ENCODE data around the gene PLCE1.
"Not testable (repeated sequence)": the region's sequence is repeated elsewhere in the genome, so short reads cannot be mapped to it uniquely, and the experiment has no call there.

PLCE1 gene

DNA sequence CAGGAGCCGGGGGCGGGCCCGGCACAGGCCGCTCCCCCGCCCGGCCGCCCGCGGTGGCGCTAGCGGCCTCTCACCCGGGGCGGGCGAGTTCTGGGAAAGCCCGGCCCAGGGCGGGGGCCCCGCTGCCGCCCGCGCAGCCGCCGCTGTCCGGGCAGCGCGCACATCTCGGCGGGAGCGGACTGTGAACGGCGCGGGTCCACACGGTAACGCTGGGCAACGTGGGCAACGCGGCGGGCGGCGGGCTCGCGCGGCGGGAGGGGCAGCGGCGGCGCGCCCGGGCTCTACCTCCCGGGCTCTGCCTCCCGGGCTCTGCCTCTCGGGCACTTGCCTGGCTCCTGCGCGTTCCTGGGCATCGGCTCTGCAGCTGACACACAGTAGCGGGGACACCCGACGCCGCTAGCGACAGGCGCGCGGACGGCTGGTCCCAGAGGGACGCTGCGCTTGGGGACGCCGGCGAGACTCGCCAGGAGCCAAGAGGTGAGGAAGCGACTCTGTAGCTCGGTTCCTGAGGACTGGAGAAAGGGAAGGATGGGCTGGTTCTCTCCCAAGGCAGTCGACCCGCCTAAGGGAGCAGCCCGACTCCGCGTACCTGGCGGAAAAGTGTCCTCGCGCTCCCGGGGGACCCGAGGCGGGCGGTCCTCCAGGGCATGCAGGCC is at the start of gene PLCE1:
Gene PLCE1, plus strand, starts transcription at position 150 of the 656 bp plus-strand sequence. CDS start 37,116 bp downstream, outside the sequence.
- no peak for DNase-seq

GRCh38 chr10:93945819-93946218 is 47.9 kb upstream of the PLCE1 start:
- no peak for DNase-seq

DNA sequence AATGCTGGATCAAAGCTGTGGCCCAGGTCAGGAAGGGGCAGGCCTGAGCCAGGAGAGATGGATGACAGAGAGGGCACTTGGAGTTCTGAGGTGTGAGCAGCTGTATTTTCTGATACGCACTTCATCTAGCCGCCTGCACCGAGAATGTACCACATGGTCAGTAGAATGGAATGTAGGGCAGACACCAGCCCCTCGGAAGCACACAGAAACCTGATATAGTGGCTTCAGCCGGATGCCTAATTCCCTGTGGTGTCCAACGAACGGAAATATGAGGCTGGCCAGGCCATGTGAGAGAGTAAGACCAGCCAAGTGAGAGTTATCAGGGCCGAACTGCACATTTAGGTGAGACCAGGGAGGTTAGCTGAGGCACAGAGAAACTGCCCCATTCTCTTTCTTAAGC is 46.7 kb upstream of the PLCE1 start:
- DNase-seq = no peak

- DNase-seq = no peak
Measured at GRCh38 chr10:93947524-93947923, 46.2 kb upstream of the PLCE1 start.

DNA sequence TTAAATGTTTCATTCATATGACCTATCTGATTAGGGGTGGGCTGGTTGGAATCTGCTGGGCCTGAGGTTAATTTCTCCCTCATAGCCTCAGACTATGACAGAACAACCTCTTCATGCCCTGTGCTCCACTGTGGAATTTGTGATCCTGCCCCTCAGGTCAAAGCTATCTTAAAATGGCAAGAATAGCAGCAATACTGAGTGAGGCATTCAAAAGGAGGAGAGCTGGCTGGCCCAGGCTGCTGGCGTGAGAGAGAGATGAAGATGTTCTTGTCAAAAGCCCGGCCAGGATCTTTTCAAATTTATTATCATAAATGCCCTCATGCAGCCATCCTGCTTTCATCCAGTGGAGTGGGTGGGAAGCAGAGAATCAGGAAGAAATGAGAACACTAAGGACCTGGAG is 41.8 kb upstream of the PLCE1 start:
- no peak for DNase-seq

GRCh38 chr10:93954299-93954698 is 39.4 kb upstream of the PLCE1 start:
- DNase-seq = no peak

DNA sequence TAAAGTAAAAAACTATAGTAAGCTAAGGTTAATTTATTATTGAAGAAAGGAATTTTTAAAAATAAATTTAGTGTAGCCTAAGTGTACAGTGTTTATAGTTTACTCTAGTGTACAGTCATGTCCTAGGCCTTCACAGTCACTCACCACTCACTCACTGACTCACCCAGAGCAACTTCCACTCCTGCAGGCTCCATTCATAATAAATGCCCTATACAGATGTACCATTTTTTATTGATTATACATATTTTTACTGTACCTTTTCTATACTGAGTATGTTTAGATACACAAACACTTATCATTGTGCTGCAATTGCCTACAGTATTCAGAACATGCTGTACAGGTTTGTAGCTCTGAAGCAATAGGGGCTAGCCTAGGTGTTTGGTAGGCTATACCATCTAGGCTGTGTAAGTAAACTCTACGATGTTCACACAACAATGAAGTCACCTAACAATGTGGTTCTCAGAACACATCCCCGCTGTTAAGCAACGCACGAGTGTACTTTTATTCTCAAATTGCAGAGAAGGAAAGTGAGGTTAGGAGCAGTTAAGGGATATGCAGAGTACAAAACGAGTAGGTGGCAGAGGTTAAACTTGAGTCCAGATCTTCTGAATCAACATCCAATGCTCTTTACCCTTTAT is 38.9 kb upstream of the PLCE1 start:
- DNase-seq = no peak

DNA sequence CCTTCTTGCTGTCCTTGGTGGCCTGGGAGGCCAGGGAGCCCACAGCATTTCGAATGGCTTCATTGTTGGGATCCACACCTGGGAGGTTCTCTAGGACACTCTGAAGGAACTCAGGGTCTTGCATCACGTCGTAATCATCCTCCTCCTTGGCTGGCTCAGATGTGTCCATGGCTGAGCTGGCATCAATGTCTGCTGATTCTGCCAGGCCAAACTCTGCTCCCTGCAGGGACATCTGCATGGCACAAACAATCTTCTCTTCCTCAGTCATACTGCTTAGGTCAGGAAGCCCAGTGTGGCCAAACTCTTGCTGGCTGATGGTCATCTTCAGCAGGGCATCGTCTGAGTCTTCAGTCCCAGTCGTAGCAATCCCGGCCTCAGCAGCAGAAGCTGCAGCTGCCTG is 34.9 kb upstream of the PLCE1 start:
- DNase-seq = no peak

DNA sequence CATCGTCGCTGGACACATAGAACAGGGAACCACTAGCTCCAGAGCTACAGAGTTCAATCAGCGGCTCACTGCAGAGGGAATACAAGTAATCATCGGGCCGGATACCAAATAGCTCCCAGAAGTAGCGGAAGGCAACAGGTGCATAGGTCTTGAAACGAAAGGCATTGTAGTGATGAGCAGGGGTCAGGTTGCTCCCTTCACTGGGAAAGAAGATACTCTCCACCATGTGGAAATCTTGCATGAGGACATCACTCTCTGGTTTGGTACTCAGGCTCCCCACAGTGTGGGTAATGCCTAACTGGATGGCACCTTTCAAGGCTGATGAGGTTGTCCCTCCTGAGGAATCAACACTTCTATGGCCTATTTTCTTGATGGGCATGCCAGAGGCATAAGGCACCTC is 32.7 kb upstream of the PLCE1 start:
- not testable (repeated sequence) for DNase-seq

DNA sequence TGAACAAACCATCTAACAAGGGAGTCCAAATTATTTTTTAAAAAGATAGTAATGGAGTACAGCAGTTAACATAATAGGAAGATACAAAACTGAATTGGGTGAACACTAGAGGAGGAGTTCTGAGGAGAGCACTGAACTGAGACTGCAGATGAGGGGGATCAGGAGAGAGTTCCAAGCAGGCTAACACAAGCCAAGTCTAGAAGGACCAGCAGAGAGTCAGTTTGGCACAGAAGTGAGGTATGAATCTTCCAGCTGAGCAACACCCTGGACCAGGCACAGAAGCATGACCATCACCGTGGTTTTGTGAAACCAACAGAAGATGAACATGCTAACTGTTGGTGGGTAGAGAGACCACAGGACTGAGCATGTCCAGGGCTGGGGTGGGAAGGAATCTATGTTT is 30.8 kb upstream of the PLCE1 start:
- no peak for DNase-seq

- DNase-seq = no peak
Measured at GRCh38 chr10:93963434-93963833, 30.3 kb upstream of the PLCE1 start.

- DNase-seq = no peak
Measured at GRCh38 chr10:93965911-93966310, 27.8 kb upstream of the PLCE1 start.

DNA sequence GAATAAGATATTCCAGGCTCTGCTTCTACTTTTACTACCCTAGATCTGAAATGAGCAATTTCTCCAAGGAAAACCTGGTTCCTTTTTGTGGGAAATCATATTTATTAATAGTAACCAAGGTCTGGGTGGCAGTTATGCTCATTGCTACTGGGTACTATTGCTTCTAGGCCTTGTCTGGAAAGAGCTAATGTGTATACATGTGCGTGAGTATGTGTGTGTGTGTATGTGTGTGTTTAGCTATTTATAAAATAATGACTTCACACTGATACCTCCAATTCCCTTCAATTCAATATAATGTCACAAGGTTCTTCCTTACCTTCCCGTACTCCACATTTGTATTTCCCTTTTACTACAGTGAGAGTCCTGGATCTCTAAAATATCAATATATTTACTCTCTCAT is 26.0 kb upstream of the PLCE1 start:
- DNase-seq = no peak

DNA sequence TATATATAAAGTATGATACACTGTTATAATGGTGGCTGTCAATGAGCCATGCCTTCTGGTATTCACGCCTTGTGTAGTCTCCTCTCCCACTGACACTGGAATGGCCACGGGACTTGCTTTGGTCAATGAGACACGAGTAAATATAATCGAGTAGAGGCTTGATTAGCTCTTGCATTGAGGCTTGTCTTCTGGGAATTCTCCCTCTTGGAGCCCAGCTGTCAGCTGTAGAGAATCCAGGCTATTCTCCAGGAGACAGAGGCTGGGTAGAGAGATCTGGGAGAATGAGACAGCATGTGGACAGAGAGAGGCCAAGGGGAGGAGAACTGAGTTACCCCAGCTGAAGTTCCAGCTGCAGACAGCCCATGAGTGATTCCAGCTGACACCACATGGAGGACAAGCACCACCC is 25.2 kb upstream of the PLCE1 start:
- no peak for DNase-seq

DNA sequence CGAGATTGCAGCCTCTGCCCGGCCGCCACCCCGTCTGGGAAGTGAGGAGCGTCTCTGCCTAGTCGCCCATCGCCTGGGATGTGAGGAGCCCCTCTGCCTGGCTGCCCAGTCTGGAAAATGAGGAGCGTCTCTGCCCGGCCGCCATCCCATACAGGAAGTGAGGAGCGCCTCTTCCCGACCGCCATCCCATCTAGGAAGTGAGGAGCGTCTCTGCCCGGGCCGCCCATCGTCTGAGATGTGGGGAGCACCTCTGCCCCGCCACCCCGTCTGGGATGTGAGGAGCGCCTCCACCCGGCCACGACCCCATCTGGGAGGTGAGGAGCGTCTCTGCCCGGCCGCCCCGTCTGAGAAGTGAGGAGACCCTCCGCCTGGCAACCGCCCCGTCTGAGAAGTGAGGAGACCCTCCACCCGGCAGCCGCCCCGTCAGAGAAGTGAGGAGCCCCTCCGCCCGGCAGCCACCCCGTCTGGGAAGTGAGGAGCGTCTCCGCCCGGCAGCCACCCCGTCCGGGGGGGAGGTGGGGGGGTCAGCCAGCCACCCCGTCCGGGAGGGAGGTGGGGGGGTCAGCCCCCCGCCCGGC is 23.2 kb upstream of the PLCE1 start:
- DNase-seq = not testable (repeated sequence)

GRCh38 chr10:93973748-93974445 is 19.8 kb upstream of the PLCE1 start:
- no peak for DNase-seq

DNA sequence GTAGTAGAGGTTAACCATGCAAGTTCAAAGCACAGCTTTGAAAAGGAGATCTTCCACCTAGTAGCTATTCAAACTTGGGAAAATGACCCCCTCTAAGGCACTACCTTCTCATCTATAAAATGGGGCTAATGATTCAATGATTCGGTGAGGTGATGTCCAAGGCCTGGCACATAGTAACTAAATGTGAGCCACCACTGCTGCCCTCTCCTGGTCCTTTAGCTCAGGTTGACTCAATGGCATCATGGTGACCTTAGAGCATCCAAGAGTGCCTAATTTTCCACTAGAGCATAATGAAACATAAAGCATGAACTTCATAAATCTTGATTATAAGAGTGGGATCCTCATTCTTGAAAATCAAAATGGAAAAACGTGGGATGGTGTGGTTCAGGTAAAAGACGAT is 16.3 kb upstream of the PLCE1 start:
- no peak for DNase-seq

DNA sequence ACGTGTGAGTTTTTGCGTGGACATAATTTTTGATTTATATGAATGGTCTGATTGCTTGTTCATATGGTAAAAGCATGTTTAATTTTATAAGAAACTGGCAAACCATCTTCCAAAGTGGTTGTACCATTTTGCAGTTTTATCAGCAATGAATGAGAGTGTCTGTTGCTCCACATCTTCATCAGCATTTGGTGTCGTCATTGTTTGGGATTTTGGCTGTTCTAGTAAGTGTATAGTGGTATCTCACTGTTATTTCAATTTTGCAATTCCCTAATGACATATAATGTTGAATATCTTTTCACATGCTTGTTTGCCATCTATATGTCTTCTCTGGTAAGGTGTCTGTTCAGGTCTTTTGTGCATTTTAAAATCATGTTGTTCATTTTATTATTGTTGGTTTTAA is 13.2 kb upstream of the PLCE1 start:
- DNase-seq = no peak

DNA sequence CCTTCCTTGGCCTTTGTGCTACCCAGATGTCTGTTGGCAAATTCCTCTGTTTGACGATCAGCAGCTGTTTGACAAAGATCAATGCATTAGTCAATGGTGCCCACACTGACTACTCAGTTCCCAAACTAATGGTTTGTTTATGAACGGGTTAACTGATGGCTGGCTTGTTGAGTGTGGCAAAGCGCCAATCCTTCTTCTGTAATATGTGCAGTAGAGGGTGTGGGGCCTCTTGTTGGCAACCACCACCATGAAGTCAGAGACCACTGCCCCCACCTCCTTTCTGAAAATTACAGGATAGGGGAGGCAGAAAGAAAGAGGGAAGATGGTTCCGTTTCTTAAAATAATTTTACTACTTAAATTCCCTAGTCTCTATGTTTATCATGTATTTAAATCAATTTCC is 2.6 kb upstream of the PLCE1 start:
- DNase-seq = no peak

- no peak for DNase-seq
Measured at GRCh38 chr10:93991596-93992284, 2.0 kb upstream of the PLCE1 start.

DNA sequence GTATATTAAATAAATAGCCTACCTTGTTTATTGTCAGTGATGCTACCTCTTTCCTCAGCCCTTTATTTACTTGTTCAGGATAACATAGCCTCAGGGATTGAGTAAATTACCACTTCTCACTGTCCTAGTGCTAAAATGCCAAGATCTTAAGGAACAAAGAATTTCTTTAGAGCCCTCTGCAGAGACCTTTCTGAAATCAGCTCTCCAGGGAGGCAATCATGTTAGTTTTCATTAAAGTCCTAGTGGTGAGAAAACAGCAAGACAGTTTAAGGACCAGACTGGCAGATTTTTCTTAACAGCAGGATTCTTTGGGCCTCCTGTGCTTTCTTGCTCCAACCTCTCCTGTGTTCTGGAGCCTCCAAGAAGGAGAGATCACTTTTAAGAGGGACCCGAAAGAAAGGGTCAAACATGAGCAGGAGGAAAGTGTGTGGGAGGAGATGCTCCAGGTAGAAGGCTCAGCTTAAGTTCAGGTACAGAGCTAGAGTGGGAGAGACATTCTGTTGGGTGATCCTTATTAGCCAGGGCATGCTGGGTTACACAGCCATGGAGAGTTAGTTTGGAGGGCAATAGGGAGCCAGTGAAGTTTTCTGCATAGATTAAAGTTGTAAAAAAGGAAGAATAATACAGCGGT is 1.2 kb upstream of the PLCE1 start:
- no peak for DNase-seq

DNA sequence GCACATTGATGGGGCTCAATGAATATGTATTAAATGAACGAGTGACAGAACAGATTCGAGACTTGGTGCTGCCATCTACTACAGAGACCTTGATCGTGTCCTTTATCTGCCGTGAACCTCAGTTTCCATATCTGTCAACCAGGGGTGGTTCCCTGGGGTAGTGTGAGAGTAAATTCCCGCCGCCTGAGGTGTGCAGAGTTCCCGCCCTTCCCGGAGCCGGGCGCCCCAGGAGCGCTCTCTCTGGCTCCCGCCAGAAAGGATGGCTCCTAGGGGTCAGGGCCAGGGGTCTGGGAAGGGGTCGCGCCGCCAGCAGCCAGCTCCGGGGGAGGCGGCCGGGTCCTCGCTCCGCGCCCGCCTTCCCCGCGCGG is 333 bp upstream of the PLCE1 start:
- no peak for DNase-seq

DNA sequence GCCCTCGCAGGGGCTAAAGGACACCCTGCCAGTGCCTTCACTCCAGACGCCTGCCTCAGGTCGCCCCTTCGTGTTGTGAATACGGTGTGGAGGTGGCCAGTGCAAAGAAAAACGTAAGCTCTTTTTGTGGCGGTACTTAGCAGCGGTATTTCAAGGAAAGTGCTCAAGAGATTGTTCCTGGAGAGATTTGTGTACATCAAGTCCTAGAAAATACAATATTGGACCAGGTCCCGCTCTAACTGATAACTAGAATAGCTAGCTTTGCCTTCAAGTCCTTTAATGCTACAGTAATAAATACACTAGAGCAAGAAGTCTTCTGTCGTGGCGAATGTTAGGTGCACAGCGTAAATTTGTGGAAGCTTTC is 689 bp downstream of the PLCE1 start:
- DNase-seq = no peak

Data from CD4-positive, alpha-beta T cell treated with Interleukin-4 for 4 hours (primary cell).